Ramos (cell line): ENCODE measurements around the gene CAMTA1.

Source experiments
- in situ Hi-C: fragments of 300-500 bp; cut with MboI; formaldehyde crosslinking; loops from one replicate; pipeline ENCODE4 v1.14.3; 2022; ENCODE audit warnings: low sequenced_read_pairs; ENCODE audit not compliant: unreplicated experiment

Gene CAMTA1

DNA sequence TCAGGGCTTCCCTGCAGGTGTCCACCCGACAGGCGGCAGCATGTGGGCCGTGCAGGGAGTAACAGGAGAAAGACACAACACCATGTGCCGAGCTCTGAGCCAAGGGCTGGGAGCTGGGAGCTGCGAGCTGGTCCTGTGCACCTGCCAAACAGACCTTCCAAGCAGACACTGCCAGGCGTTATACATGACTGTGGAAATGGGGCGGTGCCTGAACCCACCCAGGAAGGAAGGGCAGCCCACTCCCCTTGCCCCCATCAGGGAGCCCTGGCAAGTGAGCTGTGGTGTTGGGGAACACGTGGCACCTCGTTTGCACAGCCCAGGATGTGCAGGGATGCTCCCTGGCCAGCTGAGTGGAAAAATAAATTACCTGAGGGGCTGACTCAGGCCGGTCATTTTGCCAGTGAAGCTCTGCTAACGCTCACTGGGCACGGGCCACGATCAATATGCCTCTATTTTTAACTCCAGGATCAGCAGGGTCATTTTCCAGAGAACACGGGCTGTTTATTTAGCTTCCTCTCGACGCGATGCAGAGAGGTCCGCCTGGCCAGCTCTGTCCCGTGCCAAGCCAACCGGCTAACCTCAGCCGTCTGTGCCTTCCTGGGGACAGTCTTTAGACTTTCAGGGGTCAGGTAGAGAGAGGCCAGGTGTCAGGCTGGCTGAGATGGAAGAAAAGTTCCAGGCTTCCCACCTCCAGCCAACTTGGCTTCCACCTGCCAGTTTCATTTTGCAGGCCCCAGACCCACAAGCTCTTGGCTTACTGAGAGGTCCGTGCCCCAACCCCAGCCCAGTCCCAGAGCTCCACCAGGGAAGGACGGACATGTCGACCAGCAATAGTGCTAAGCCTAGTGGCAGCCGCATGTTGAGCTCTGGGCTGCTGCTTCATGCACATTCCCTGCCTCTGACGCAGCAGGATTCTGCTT, 789.1 kb downstream of the CAMTA1 start:
- in situ Hi-C loops = no loop called here

DNA sequence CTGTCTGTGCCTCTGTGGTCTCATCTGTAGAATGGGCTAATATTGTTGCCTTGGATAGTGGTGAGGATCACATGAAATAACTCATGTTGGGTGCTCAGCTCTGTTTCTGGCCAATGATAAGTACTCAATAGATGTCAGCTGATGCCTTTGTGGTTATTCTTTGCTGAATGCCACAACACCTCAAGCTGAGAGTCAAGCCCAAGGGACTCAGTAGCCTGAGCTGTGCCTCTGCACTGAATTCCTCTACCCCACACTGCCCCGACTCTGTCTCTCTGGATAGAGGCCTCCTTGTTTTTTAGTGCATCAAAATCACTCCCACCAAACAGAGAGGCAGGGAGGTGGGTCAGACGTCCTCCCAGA, 789.8 kb downstream of the CAMTA1 start:
- in situ Hi-C loops = no loop called here

DNA sequence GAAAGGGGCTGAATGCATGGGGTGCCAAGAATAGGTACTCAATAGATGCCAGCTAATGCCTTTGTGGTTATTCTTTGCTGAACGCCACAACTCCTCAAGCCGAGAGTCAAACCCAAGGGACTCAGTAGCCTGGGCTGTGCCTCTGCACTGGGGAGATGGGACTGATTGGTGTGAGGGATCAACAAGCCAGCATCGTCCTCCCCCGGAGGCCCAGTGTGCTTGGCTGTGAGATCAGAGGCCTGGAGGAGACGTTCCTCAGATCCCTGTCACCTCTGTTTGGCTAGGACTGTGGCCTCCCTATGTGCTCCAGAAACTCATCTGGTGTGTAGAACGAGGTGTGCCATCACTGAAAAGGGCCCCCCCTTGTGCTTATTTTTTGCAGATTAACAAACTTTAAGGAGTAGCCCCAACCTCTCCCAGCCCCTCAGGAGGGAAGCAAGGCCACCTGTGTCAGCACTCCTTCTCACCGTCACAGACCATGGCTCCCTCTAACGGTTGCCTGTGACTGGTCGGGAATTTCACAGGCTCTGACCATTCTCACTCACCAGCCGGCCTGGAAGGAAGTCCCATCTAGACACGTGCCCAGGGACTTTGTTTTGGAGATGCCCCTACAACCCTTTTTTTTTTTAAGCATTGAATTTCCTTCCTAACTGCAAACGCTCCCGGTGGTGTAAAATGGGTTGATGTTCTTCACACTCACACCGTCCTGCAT, 791.8 kb downstream of the CAMTA1 start:
- in situ Hi-C loops = no loop called here

DNA sequence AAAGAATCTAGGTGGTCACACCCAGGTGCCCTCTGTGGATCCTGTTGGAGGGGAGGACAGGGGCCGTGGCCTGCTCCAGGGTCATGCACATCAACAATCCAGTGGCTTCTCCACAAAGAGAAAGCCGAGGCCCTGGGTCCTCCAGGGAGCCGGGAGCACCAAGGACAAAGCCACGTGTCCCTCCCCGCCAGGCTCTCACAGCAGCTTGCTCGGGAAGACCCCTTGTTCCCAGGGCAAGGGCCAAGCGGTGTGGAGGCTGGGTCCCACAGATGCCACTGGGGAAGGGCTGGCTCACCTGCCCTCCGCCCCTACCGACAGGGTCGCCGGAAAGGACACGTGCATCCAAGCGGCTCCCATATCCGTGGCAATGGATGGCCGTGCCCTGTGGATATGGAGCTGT, 793.0 kb downstream of the CAMTA1 start:
- in situ Hi-C loops = no loop called here

DNA sequence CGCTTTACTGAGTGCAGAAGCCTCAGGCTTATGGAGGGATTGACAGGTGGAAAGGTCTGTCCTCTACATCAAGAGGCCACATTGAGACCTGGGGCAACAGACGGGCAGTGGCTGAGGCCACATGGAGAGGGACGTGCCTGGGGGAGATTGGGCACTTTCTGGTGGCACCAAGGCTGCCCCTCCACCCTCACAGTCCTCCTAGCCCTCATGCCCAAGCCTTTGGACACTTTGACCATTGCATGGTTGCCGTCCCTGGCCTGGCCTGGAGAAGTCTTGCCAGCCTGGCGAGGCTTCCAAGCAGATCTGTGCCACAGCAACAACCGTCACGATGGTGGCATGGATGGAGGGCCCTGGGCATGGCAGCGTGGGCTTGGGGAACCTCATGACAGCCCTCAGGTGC, 793.8 kb downstream of the CAMTA1 start:
- in situ Hi-C loops = no loop called here

DNA sequence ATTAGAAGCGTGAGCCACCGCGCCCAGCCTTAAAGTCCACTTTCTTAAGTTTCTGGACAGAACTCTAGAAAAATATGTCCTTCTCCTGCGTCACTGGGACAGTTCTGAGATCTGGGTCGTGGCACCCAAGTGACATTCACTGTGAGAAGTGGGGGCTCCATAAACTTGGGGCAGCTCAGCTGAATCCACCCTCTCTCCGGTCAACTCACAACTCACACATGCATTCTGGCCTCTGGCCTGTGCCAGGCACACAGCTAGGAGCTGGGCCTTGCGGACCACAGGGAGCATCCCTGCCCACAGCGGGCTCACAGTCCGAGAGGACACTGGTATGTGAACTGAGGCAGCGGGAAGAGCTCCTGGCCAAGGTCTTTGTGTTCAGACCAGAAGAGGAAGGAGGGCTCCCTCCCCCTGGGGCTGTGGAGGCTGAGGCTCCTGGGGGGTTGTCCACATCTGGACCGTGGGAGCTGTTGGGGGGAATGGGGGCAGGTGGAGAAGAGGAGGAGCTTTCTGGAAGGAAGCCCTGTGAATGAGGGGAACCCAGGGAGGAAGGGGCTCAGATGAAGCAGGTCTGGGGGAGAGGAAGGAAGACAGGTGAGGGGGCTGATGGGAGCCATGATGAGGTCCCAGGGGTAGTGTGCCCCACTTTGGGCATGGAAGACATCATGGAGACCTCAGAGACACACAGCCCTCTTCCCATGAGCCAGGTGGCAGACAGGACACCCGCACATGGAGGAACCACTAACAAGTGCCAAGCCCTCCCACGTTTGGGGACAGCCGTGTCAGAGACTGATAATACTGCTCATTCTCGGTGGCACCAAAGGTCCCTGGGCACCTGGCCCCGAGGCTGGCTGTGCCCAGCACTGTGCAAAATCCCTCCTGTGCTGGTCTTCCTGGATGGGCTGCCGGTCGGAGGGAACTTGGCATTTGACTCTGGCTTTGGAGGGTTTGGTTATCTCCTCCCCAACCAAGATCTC, 794.9 kb downstream of the CAMTA1 start:
- in situ Hi-C loops = no loop called here

DNA sequence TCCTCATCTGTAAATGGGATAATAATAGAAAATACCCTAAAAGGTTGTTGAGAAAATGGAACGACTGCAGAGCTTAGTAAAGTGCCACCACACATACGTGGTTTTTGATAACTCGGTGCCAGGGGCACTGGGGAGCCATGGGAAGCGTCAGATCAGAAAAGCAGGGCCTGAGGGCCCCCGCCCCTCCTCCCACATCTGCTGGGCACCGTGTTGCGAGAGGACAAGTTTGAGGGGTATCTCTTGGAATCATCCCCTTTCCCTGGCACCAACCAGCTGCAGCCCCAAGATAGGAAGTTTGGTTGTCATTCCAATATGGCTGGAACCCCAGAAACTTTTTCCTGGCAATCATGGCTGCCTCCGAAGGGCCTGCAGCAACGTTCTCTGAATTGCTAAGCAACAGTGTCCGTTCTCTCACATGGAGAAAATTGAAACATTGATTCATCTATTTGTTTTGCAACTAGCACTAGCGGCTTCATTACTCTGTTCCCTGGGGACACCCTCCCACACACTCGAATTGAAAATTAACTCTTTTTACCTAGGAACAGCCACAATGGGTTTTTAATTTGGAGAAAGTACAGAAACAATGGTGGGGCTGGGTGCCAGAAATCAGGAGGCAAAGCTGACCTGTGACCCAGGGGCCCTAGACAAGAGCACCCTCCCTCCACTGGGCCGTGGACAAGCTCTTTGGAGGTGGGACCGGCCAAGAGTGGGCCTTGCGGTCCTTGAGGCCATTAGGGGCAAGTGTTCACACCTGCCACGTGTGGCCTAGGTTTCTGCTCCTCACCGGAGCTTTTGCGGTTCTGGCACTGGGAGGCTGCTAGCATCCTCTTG, 795.9 kb downstream of the CAMTA1 start:
- in situ Hi-C loops = no loop called here

DNA sequence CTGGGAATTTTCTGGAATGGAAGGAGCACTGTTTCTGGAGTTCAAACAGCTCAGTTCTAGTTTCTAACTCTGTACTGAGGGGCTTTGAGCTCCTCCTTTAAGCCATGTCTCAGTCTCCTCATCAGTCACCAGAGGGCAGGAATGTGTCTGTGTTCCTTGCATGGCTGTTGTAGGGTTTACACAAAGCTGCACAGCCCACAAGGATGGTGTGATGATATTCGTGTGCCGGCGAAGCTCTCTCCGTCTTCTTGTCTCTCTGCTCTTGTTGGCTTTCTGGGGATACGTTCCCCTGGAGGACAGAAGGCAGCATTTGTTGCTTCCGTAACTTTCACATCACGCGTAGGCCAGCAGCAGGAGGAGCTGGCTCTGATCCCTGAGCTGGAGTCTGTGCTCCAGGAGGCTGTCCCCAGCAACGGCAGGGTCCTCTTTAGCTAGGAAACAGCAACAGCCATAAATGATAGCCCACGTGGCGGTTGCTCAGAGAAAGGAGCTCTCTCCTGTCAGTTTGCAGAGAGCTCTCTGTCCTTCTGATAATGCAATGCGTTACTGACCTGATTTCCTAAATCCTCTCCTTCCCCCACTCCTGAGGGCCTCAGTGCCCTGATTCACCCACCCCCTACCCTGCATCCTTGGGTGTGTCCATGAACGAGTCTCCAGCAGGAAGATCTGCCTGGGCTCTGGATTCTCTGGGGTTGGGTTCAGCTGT, 796.7 kb downstream of the CAMTA1 start:
- in situ Hi-C loops = no loop called here

DNA sequence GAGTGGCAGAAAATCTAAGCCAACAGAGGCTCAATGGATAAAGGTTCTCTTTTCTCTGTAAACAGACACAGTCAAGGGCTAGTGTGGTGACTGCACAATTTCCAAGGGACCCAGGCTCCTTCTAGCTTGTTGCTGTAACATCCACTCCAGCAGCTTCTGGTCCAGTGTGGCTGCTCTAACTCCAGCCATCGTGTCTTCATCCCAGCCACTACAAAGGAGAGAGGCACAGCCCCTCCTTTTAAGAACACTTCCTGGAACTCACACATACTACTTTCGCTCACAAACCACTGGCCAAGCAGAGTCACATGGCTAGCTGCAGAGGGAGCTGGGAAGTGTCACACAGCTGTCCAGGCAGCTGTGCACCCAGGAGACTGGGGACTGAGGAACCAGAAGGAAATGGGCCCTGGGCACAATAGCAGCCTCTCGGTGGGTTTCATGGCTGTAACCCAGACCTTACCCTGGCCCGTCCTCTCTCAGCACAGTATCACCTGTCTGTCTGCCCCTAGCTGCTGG, 797.3 kb downstream of the CAMTA1 start:
- in situ Hi-C loops = no loop called here

DNA sequence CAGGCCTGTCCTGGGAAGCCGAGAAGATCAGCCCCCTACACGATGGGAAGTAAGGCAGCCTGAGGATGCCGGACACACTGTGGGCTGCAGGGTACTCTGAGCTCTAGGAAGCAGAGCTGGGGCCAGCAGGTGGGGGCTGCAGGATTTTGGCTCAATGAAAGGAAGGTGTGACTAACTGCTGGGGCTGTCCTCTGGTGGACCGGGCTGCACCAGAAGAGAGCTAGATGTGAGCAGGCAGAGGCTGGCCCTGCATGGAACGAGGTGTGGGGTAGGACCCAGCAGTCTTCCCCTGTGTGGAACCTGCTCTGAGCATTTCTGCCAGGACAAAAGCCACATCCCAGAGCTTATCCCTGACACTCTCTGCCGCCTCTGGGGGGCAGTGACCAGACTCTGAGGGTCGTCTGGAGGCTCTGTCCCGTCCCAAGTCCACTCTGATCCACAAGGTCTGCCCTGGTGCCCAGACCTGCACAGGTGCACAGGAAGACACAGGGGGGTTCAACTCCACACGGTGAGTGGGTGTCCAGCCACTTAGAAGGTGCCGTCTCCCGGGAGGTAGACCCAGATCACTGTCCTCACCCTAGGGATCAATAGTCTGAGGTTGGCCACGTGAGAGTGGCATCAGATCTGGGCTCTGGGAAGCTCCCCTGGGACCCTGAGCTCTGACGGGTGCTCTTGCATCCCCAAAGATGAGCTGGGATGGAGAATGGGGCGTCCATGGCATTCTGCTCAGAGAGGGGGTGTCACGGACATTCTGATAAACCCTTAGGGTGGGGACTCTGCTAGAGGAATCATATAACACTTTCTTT, 798.2 kb downstream of the CAMTA1 start:
- in situ Hi-C loops = no loop called here

DNA sequence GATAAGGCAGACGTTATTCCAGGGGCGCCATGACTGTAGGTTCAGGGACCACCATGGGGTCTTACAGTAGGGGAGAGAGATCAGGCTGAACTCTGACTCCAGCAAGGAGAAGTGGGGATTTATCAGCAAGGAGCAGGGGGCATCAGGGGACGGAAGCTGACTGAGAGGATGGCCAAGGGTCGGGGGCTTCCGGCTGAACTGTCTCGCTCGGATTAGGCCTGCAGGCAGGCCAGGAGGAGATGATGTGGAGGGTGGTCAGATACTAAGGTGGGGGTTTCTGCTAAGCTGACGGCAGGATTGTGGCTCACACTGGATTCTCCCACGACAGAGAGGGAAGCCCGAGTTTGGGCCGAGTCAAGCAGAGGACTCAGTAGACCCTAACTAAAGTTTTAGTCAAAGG, 798.9 kb downstream of the CAMTA1 start:
- in situ Hi-C loops = no loop called here

DNA sequence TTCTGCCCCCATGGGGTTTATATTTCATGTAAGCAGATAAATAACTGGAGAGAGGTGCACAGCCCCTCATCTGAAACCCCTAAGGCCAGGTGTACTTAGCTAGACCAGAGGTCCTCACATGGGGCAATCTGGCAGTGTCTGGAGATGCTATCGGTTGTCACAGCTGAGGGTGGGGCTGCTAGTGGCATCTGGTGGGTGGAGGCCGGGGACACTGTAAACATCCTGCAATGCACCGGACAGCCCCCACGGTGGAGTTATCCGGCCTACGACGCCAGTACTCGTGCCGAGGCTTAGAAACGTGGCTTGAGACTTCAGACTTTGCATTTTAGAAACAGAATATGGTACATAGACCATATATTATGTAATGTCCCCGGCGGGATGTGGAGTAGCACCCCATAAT, 799.4 kb downstream of the CAMTA1 start:
- in situ Hi-C loops = no loop called here

DNA sequence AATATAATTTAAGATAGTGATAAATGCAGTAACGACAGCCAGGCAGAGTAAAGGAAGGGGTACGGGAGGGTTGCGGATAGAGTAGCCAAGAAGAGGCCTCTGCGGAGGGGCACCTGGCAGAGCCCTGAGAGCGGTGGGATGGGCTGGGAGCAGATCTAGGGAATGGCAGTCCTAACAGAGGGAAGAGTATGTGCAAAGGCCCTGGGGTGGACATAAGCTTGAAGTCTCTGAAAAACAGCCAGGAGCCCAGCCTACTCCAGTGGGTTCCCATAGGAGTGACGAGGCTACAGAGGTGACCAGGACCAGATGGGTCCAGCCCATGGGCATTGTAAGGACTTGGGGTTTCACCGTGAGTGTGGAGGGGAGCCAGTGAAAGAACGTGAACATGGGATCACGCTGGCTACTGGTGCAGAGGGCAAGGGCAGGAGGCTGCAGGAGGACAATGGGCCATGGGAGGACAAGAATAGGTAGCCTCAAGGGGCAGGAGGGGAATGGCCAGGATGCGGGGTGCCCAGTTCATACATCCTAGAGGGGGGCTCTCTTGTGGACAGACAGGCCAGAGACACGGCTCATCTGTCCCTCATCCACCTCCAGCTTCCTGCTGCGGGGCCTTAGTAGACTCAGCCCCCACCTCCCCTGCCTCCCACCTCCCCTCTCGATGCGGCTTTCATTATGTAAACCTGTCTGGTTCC, 800.1 kb downstream of the CAMTA1 start:
- in situ Hi-C loops = no loop called here

DNA sequence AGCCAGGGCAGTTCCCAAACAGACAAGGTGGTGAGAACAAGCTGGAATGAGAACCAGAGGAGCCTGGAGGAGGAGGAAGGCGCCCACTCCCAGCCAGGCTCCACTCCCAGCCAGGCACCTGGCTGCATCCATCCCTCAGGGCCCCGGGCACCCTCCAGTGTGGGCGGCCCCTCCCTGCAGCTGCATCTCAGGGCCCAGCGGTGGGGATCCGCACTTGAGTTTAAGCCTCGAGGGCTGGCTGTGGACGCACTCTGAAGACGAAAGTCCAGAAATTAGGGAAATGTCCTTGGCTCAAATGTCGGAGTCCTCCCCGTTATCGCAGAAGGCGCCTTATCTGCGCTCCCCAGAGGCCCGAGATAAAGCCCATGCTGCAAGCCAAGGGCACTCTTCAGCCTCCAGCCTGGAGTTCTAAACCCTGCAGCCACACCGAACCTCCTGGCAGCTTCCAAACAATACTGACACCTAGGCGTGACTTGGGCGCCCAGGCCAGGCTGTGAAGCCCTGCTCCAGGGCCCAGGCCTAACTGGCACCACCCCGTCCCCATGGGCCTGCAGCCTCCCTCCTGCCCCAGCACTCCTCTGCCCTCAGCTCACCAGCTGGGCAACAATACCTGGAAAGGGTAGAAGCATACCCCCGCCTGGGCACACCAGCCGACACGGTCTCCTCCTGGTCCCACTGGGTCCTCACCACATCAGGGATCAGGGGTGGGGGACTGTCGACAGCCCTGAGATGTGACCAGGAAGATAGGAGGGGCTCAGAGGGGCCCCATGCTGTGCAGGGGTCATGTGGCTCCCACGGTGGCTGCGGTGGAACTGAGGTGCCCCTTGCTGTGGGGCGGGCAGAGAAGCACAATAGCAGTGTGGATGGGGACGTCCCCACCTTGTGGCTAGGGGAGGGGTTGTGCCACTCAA, 801.0 kb downstream of the CAMTA1 start:
- in situ Hi-C loops = no loop called here

DNA sequence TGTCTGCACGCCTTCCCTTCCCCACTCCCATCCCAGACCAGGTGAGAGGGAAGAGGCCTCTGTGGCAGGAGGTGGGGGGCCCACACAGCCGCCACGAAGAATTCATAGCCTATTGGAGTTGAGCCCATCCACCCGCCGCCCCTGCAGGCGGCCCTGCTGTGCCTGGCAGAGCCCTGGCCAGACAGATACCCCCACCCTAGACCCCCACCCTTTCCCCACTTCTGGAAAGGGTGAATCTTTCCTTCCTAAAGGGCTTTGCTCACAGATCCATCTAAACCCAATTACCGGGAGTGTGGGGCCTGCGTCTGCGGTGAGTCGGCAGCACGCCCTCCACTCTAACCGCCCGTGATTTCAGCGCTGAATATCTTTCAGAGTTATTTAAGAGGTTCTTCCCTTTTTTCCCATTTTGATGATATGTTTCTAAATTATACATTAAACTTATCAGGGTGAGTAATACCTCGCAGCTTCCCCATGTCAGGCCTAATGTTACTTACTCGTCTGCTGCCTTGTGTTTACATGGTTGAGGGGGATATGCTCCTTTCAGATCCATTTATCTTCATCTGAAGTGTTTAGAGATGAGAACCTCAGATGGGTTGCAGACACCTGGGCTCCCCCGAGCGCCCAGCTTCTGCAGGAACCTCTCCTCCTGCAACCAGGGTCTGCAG, 802.0 kb downstream of the CAMTA1 start:
- in situ Hi-C loops = no loop called here
